SKM-1 (cell line): ENCODE data around the gene CASP3.
"Not testable (repeated sequence)": the region's sequence is repeated elsewhere in the genome, so short reads cannot be mapped to it uniquely, and the experiment has no call there.

ENCODE experiments used
- DNase-seq: peaks from one replicate; lab custom pipeline; 2025; ENCODE audit not compliant: unreplicated experiment; lab: John Stamatoyannopoulos, UW

The CASP3 gene

DNA sequence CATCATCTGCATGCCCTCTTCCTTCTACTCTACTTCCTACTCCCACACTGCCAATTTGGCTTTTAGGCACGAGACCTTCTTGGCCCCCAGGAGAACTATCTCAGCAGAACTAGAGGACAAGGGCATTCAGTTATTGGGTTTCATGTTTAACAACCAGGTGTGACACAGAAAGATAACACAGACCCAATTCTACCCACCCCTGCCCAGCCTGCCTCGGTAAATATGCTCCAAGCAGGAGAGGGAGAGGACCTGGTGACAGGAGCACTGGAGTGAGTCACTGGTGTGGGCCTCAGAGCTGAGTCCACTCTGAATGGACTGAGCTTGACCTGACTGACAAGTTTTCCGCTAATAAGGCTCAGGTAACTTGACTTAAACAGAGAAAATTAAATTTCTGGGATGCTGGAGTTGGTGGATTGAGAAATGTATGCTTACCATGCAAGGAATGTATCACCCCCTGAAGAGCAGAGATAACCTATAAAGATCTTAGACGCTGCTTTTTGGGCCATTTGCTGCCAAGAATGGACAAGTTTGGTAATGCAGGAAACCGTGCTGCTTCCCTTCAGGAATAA is 52.5 kb downstream of the CASP3 start:
- no peak for DNase-seq

DNA sequence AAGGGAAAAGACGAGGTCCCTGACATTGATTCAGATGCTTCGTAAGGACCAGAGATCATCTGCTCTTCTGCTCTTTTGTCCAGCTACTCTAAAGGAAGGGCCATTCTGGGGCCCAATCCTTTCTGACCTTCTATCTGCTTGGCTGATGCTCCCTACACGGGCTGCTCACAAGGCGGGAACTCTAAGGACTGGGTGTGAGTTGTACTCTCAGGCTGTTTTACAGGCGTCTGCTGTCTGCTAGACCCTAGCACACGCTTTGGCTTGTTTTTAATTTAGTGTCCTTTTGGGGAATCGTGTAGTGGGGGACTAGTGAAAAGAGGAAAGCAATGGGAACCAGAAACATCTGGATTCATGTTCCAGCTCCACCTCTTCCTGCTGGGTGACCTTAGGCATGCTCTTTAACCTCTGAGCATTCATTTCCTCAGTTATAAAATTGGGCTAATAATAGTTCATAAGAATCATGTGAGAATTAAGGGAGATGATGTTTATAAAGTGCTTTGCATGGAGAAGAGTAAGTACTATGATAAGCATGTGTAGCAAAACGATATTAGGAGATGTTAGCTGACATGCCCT is 53.1 kb downstream of the CASP3 start:
- DNase-seq: no peak

DNA sequence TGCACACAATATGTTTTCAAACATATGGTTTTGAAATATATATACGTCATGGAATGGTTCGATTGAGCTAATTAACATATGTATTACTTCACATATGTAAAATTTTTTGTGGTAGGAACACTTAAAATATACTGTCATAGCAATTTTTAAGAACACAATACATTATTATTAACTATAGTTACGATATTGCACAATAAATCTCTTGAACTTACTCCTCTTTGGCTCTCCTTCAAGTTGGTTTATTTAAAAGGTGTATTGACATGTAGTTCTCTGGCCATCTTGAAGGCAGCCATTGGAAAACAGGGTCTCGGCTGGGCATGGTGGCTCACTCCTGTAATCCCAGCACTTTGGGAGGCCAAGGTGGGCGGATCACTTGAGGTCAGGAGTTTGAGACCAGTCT is 53.8 kb downstream of the CASP3 start:
- no peak for DNase-seq

DNA sequence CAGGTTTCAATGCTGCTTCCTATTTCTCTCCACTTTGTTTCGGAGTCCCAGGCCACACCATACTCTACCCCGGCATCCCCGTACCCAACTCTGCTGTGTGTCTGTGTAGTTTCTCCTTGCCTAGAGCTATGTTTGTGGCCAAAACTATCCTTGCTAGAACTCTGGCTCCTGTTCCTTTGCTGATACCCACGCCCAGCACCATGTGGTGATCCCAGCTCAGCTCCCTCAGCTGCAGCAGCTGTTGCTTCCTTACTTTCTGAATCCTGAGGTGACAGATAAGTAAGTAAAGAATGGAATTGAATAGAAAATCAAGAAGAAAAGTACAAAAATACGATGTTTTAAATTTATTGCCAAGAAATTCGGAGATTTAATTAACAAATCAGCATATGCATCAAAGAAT is 55.8 kb downstream of the CASP3 start:
- DNase-seq: no peak

DNA sequence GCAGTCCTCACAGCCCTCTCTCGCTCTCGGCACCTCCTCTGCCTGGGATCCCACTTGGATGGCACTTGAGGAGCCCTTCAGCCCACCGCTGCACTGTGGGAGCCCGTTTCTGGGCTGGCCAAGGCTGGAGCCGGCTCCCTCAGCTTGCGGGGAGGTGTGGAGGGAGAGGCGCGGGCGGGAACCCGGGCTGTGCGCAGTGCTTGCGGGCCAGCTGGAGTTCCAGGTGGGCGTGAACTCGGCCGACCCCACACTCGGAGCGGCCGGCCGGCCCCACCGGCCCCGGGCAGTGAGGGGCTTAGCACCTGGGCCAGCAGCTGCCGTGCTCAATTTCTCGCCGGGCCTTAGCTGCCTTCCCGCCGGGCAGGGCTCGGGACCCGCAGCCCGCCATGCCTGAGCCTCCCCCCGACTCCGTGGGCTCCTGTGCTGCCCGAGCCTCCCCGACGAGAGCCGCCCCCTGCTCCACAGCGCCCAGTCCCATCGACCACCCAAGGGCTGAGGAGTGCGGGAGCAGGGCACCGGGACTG is 57.4 kb downstream of the CASP3 start:
- DNase-seq: not testable (repeated sequence)

DNA sequence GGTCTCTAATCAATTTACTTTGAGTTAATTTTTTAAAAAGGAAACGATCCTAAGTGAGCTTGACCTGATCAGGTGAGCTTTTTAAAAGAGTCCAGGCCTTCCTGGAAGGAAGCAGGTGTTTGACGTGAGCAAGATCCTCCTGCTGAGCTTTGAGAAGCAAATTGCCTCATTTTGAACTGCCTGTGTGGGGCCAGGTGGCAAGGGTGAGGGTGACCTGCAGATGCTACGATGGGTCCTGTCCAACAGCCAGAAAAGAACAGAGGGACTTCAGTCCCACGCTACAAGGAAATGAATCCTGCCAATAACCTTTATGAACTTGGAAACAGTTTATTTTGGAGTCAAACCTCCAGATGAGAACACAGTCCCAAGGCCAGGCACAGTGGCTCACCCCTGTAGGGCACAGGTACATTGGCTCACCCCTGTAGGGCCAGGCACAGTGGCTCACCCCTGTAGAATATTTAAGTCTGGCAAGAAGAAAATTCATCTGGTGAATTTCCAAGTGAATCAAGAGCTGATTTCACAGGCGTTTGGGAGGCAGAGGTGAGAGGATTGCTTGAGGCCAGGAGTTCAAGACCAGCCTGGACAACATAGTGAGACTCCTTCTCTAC is 58.1 kb downstream of the CASP3 start:
- no peak for DNase-seq

DNA sequence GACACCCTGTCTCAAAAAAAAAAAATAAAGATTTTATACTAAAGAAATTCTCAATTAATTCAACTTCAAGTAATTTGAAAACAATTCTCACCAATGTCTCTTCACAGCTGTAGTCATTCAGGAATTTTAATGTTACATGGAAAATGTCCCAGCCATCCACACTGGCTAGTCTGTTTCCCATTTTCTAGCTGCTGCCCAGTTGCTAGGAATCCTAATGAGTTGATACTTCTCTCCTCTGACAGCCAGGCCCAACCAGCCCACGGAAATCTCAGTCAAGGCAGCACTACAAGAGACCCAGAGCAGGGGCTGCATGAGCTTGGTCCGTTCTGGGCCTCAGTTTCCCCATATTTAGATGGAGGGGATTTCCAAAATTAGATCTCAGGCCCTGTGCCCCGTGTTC is 59.1 kb downstream of the CASP3 start:
- DNase-seq: no peak

DNA sequence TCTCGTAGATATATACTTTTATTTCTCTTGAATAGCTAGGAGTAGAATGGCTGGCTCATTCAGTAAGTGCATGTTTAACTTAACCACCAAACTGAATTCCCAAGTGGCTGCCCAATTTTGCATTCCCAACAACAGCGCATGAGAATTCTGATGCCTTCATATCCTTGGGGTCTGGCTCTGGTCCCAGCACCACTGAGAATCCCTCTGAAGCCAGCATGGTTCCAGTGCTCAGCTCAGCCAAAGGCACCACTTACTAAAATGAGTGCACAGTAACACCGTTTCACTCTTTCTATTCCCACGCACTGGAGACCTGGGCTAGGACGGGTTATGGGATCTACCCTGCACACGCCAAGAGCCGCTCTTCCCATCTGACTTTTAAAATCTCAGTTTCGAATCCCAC is 60.4 kb downstream of the CASP3 start:
- DNase-seq: no peak

DNA sequence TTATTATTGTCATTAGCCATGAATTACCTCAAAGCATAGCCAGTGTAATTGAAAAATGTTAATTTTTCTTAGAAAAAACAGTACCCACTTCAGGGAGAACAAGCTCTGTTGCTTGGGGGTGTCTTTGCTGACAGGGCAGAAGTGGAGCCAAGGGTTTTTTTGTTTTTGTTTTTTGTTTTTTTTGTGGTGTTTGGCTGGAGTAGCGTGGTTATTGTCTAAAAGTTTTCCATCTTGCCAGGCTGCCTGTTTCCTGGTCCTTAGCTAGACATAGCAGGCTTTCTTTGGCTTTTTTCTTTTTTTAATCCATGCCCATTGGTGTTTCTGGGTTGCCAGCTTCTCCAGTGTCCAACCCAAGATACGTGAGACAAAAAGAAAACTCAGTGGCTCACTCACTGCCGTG is 61.5 kb downstream of the CASP3 start:
- no peak for DNase-seq

DNA sequence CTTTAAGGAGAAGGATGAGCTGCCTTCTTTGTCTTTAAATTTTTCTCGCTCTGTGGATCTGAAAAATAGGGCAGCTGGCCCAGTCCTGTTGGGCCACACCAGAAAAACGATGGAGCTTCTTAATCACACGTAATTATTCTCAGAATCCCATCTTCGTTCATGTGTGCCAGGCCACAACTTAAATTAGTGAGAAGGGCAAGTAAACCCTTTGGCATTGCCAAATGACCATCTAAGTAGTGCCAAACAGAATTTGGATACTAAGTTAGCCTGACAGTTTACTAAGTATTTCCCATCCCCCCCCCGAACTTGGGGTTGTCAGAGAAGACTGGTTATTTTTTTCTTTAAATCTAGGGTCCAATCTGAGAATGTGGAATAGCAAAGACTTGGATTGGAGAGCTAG is 62.0 kb downstream of the CASP3 start:
- no peak for DNase-seq

DNA sequence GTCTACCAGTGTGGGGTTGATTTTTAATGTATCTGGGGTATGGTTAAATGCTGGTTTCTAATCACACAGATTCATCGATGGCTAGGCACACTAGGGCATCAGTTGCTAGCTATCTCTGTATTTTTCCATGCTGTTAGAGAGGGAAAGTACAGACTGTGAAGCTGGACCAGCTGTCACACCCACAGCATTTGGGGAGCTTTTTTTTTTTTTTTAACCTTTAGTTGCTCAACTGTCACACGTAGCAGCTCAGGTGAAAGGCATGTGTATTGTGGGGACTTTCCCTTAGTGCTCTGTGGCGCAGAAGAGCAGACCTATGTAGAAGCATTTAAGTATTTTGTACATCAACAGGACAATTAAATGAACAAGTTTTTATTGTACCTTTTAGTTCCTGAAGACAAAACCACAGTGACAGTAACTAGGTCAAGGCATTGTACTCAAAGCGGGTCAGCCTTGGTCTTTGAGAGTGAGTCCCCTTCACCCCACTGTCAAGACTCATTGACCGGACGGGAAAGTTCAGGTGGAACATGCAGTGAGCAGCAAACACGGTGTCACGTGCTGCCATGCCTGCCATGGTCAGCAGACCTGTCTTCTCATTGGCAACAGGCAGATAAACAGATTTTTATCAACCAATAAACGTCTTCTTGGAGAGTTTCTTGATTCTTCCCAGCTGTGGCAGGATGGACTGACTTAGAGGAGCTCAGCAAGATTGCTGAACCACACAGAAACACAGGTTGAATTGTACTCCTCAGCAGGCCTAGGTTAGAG is 65.3 kb downstream of the CASP3 start:
- DNase-seq: no peak
